Measurements from ENCODE around the gene IRF4.

The IRF4 gene

DNA sequence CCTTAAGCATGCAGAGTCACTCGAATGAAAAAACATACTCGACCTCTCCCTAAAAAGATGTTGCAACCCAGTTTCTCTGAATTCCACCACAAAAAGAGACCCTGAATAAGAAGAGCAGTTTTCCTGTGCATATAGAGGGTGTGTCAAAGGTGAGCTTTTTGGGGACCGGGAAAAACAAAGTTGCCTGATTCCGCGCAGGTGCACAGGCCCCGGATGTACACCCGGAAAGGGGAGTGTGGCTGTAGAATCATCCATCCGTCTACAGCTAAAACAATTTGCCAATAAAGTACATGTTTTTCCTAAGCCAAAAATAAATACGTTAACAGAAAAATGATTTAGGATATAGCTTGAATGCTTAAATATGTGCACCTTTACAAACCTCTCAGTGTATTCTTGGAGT is 41.2 kb upstream of the IRF4 start:
- H3K4me3 ChIP-seq (ENCODE audit: low read depth, low read length), result no peak overlapping the region
- TF ChIP-seq, protein P1, sequence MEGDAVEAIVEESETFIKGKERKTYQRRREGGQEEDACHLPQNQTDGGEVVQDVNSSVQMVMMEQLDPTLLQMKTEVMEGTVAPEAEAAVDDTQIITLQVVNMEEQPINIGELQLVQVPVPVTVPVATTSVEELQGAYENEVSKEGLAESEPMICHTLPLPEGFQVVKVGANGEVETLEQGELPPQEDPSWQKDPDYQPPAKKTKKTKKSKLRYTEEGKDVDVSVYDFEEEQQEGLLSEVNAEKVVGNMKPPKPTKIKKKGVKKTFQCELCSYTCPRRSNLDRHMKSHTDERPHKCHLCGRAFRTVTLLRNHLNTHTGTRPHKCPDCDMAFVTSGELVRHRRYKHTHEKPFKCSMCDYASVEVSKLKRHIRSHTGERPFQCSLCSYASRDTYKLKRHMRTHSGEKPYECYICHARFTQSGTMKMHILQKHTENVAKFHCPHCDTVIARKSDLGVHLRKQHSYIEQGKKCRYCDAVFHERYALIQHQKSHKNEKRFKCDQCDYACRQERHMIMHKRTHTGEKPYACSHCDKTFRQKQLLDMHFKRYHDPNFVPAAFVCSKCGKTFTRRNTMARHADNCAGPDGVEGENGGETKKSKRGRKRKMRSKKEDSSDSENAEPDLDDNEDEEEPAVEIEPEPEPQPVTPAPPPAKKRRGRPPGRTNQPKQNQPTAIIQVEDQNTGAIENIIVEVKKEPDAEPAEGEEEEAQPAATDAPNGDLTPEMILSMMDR (IDR thresholded peaks at IDR 0.05; ENCODE audit: borderline replicate concordance, insufficient read depth, low read depth, low read length), result no peak

DNA sequence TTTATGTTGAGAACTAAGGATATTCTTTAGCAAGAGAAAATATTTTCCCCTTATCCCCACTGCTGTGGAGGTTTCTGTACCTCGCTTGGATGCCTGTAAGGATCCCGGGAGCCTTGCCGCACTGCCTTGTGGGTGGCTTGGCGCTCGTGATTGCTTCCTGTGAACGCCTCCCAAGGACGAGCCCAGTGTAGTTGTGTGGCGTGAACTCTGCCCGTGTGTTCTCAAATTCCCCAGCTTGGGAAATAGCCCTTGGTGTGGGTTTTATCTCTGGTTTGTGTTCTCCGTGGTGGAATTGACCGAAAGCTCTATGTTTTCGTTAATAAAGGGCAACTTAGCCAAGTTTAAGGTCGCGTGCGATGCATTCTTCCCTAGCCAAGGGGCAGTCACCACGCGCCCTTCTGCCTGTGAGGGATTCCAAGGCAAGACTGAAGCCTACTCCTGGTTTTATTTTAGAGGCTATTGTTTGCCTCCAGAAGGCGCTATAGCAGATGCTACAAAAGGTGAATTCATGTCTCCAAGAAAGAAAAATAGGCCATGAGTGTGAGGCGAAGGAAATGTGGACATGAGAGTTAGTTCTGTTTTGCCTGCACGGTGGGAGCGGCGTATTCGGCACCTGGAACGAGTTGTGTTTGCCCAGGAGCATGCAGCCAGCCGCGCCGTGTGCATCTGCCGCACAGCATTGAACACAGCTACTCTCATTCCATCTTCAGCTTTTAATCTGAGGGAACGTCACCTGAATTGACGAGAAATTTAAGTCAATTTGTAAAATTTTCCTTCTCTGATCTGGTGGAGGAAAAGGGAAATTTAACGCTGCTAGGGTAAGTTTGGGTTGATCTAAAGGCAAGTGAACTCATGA is 40.3 kb upstream of the IRF4 start:
- TF ChIP-seq, protein P1 (IDR thresholded peaks at IDR 0.05; ENCODE audit: borderline replicate concordance, insufficient read depth, low read depth, low read length), result no peak
- no peak overlapping the region for H3K4me3 ChIP-seq (ENCODE audit: low read depth, low read length)

DNA sequence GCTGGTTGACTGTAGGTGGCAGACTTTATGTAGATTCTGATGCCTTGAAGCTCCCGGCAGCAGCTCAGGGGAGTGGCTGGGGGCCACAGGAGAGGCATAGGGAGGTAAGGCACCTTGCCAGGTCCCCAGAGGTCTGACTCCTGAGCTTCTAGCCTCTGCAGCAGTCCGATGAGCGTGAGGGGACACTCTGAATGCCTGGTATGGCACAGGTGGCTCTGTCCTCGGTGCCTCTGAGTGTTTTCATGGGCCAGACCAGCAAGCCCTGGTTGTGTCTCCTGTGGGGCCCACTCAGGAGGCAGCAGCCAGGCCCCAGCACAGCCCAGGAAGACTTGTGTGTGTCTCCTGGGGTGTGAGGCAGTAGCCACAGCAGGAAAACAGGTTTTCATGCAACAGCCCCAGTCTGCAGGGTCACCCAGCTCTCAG is 39.7 kb upstream of the IRF4 start:
- TF ChIP-seq, protein P1 (IDR thresholded peaks at IDR 0.05; ENCODE audit: borderline replicate concordance, insufficient read depth, low read depth, low read length), result no peak
- no peak overlapping the region for H3K4me3 ChIP-seq (ENCODE audit: low read depth, low read length)

DNA sequence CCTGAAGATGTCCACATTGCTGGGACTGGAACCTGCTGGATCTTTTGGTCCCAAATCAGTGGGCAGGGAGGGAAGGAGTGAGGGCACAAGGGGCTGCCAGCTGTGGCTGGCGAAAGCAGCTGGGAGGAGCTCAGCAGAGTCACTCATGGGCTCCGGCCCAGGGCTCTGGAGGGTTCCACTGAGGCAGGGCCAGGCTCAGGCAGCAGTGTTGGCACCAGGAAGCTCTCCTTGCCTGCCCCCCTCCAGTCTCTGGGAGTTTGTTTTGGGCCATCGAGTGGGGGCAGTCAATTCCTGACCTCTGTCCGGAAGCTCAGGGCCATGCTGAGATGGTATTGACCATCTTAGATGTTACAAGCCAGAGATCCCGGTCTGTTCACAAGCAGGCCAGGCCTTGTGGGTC is 39.1 kb upstream of the IRF4 start:
- TF ChIP-seq, protein P1 (IDR thresholded peaks at IDR 0.05; ENCODE audit: borderline replicate concordance, insufficient read depth, low read depth, low read length), result no peak
- no peak overlapping the region for H3K4me3 ChIP-seq (ENCODE audit: low read depth, low read length)

DNA sequence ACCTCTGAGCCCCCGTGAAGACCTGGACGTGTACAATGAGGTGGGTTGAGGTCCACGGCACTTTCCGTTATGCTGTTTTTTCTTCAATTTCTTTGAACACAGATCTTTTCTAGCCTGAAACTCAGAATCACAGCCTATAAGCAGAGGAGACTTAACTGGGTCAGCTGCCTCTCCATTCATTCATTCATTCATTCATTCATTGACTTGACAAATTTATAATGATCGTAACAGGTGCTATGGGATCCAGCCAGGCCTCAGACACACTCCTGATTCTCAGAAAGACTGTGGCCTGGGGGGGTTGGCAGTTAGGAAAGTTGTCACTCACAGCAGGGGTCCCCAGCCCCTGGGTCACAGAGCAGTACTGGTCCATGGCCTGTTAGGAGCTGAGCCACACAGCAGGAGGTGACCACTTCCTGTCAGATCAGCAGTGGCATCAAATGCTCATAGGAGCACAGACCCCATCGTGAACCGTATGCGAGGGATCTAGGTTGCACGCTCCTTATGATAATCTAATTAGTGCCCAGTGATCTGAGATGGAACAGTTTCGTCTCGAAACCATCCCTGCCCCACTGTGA is 38.6 kb upstream of the IRF4 start:
- H3K4me3 ChIP-seq (ENCODE audit: low read depth, low read length), result no peak overlapping the region
- TF ChIP-seq, protein P1 (IDR thresholded peaks at IDR 0.05; ENCODE audit: borderline replicate concordance, insufficient read depth, low read depth, low read length), result no peak

DNA sequence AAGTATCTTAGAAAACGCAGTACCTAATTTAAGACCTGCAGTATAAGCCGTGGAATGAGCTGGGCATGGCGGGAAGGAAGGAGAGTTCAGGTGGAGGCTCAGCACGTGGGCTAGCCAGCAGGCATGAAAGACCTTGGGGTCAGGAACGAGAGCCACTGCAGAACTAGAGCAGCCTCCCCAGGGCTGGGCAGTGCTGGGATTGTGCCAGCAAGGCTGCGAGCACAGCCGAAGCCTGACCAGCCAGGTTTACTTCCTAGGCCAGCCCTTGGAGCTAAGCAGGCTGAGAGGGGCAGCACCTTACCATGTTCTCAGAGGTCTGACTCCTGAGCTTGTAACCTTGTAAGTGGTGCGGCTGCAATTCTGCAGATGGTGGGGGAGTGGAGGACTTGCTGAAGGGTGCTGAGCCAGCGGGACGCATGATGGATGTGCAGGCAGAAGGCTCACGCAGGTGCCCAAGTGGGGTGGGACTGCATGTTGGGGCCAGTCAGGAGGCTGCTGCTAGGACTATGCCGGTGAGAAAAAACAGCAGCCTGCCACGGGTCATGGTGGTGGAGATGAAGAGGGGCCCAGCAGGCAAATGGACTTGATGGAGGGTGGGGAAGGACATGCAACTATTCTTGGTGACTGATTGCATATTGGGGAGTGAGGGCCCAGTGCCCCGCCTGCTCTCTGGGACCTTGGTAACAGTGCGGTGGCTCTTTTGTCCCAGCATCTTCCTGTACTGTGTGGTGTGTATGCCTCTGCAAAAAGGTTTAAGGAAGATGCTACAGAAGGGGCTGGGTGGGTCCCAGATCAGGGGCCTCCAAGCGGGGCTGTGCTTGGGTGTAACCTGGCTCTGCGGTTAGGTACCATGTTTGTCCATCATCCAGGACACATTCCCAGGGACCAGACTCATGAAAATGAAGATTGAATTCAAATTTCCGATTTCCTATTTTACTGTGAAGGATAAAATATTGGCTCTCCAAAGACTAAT is 37.6 kb upstream of the IRF4 start:
- TF ChIP-seq, protein P1 (IDR thresholded peaks at IDR 0.05; ENCODE audit: borderline replicate concordance, insufficient read depth, low read depth, low read length), result no peak
- H3K4me3 ChIP-seq (ENCODE audit: low read depth, low read length), result no peak overlapping the region
